ENCODE data around the gene GCFC2. TPM values are rescaled to one million over a fixed set of nuclear protein-coding genes. Genes with fewer than 3 reads are reported as not detected.
"Not testable (repeated sequence)": the region's sequence is repeated elsewhere in the genome, so short reads cannot be mapped to it uniquely, and the experiment has no call there.

The GCFC2 gene
- total RNA-seq, 1 donor from 2014 or later = 12.7 TPM

DNA sequence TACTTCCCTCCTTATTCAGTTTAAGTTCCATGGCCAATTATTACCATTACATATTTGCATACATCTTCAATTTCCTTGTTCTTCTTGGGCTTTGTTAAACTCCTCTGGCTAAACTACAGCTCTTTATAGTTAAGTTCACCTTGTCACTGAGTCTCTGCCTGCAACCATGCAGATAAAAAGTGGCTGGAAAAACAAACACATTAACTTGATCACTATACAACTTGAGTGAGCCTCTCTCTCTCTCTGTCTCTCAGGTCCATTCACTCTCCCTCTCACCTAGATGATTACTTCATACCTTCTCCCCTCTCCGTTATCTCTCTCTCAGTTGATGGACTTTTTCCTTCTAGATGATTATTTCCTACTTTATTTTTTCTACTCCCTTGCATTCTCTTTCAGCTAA is 30.3 kb downstream of the GCFC2 start:
- Histone ChIP-seq H3K27me3 (ENCODE audit: low read depth) (no peaks in the 10 kb centered on the region), H3K4me3 (no peak overlapping the region), H3K4me1 (no peaks in the 10 kb centered on the region), H3K27ac (no peak overlapping the region), H3K36me3 (peaks cover 21% of the 10 kb centered on the region), H3K9me3 (no peaks in the 10 kb centered on the region)
- TF ChIP-seq, protein P1, sequence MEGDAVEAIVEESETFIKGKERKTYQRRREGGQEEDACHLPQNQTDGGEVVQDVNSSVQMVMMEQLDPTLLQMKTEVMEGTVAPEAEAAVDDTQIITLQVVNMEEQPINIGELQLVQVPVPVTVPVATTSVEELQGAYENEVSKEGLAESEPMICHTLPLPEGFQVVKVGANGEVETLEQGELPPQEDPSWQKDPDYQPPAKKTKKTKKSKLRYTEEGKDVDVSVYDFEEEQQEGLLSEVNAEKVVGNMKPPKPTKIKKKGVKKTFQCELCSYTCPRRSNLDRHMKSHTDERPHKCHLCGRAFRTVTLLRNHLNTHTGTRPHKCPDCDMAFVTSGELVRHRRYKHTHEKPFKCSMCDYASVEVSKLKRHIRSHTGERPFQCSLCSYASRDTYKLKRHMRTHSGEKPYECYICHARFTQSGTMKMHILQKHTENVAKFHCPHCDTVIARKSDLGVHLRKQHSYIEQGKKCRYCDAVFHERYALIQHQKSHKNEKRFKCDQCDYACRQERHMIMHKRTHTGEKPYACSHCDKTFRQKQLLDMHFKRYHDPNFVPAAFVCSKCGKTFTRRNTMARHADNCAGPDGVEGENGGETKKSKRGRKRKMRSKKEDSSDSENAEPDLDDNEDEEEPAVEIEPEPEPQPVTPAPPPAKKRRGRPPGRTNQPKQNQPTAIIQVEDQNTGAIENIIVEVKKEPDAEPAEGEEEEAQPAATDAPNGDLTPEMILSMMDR (IDR thresholded peaks at IDR 0.05) = no peak
- no peak for ATAC-seq
- no peak for DNase-seq
- intact Hi-C loops (cut with DNase I) = no loop called here

DNA sequence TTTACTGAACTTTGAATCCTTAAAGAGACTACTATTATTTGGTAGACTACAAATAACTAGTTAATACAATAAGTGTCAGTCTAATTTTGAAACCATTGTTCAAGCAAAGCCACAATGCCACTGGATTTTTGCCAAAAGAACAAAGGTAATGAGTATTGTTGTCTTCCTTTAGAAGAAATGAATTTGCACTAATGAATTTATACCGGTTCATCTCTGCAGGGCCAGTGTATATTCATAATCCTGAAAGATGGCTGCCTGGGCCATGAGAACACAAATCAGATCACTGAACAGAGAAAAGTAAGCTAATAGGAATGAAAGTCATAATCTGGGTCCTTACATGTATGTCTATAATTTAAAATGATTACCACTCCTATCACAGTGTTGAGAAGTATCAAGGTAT is 31.2 kb downstream of the GCFC2 start:
- Histone ChIP-seq H3K27ac (no peak overlapping the region), H3K27me3 (ENCODE audit: low read depth) (no peaks in the 10 kb centered on the region), H3K9me3 (no peaks in the 10 kb centered on the region), H3K4me3 (no peak overlapping the region), H3K36me3 (peaks cover 21% of the 10 kb centered on the region), H3K4me1 (no peaks in the 10 kb centered on the region)
- DNase-seq (no peak), ATAC-seq (no peak)
- TF ChIP-seq, protein P1 (IDR thresholded peaks at IDR 0.05) = no peak
- intact Hi-C loops (cut with DNase I) = no loop called here

DNA sequence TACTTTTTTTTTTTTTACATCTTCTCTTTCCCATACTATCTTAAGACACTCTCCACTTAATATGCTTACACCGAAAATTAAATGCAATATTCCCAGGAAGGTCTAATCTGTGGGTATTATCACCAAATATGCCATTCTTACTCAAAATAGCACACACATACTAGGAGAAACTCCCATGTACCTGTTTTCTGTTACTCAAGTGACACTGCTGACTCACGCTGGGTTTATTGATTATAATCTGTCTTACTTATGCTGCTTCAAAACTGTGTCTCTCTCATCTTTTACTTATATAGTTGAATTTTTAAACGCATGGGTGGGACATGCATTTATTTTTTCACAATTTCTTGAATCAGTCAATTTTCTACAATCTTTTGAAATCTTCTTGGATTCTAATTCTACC is 34.3 kb downstream of the GCFC2 start:
- DNase-seq (no peak), ATAC-seq (no peak)
- Histone ChIP-seq H3K27ac (no peak overlapping the region), H3K36me3 (peaks cover 12% of the 10 kb centered on the region), H3K4me1 (no peaks in the 10 kb centered on the region), H3K27me3 (ENCODE audit: low read depth) (no peaks in the 10 kb centered on the region), H3K9me3 (no peaks in the 10 kb centered on the region), H3K4me3 (no peak overlapping the region)
- intact Hi-C loops (cut with DNase I) = no loop called here
- TF ChIP-seq, protein P1 (IDR thresholded peaks at IDR 0.05) = no peak

DNA sequence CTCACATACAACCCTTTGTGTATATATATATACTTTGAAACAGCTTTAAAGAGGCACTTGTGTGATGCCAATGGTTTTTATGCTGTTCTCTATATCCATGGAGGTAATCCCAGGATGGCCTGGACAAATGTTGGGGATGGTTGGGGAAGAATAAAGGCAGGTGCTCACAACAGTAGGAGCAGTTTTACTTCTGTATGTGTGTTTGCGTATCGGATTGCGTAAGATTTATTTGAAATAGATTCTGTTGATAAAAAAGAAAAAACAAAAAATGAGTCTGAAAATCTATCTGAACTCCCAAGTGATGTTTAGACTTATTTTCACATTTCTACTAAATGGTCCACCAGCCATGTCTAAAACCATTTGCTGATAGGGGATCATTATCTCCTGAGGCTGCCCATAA is 34.8 kb downstream of the GCFC2 start:
- TF ChIP-seq, protein P1 (IDR thresholded peaks at IDR 0.05) = no peak
- intact Hi-C loops (cut with DNase I) = no loop called here
- Histone ChIP-seq H3K27ac (no peak overlapping the region), H3K27me3 (ENCODE audit: low read depth) (no peaks in the 10 kb centered on the region), H3K9me3 (no peaks in the 10 kb centered on the region), H3K4me3 (no peak overlapping the region), H3K4me1 (no peaks in the 10 kb centered on the region), H3K36me3 (peaks cover 17% of the 10 kb centered on the region)
- DNase-seq = no peak
- ATAC-seq = no peak

- H3K9me3 ChIP-seq; ATAC-seq; H3K4me3 ChIP-seq; H3K4me1 ChIP-seq; DNase-seq; H3K27ac ChIP-seq; intact Hi-C loops (cut with DNase I); H3K27me3 ChIP-seq (ENCODE audit: low read depth): not testable (repeated sequence)
- H3K36me3 ChIP-seq = peaks cover 18% of the 10 kb centered on the region
Observed at GRCh38 chr2:75675423-75675822, 35.3 kb downstream of the GCFC2 start.

DNA sequence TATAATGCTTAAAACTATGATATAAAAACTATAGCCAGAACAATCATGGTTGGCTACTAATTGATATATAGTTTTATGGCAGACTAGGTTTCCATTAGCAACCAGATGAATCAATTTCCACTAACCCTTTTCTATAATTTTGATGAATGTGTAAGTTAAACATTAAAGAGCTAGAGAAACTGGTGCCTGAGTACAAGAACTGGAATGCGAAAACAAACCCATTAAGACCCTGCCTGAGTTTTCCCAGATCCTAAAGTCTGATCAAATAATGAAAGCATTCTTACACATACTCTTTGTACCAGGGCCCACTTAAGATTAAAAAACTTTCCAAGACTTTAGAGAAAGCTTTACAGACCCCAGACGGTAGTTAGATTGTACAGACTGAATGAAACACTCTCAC is 42.8 kb downstream of the GCFC2 start:
- TF ChIP-seq, protein P1 (IDR thresholded peaks at IDR 0.05) = no peak
- ATAC-seq (peak in 1 of 2 donors; percentile 54), DNase-seq (no peak)
- Histone ChIP-seq H3K27ac (no peak overlapping the region), H3K36me3 (peaks cover 45% of the 10 kb centered on the region), H3K27me3 (ENCODE audit: low read depth) (no peaks in the 10 kb centered on the region), H3K4me3 (no peak overlapping the region), H3K4me1 (no peaks in the 10 kb centered on the region), H3K9me3 (no peaks in the 10 kb centered on the region)
- intact Hi-C loops (cut with DNase I) = no loop called here
